HEK293 (cell line): ENCODE measurements around the gene HPSE.

Experiments used
- CTCF ChIP-seq: fragments of 450-650 bp; formaldehyde crosslinking; IDR thresholded peaks from 2 replicates; pipeline ENCODE4 v1.5.1; 2016; ENCODE audit warnings: missing biosample characterization, missing genetic modification characterization
- GLI4 ChIP-seq: fragments of 450-650 bp; formaldehyde crosslinking; IDR thresholded peaks from 2 replicates; pipeline ENCODE4 v1.5.1; 2016; ENCODE audit warnings: missing biosample characterization, missing genetic modification characterization
- ZNF580 ChIP-seq: fragments of 450-650 bp; formaldehyde crosslinking; IDR thresholded peaks from 2 replicates; pipeline ENCODE4 v1.5.1; 2016; ENCODE audit warnings: missing biosample characterization, missing genetic modification characterization

GRCh38 chr4:83255584-83255983 lies 79.1 kb downstream of the HPSE start:
- peak; percentile 47; the same call in 1 of the 2 replicates for TF ChIP-seq ZNF580
- TF ChIP-seq GLI4 (tag by site-specific recombination): no peak
- TF ChIP-seq CTCF (tag by site-specific recombination): no peak
